Tibial nerve (tissue), 3 donors: ENCODE data around the gene MYO3B.

Experiments used
- CTCF ChIP-seq, 5 experiments: fragments of 200-600 bp in 3 of 5; fragments of 450-650 bp in 2 of 5; sonication (generic) in 3 of 5; IDR thresholded peaks; one replicate each; pipeline ENCODE4 v1.5.1; 2016 to 2019; ENCODE audit warnings: antibody characterized with exemption in 5 of 5, mild to moderate bottlenecking in 3 of 5, moderate library complexity in 2 of 5
- POLR2A ChIP-seq, 2 donors: fragments of 450-650 bp; IDR thresholded peaks; one replicate each; pipeline ENCODE4 v1.6.1; 2017; ENCODE audit warnings: antibody characterized with exemption in 2 of 2, mild to moderate bottlenecking in 2 of 2, moderate library complexity in 2 of 2

- no peak for TF ChIP-seq POLR2A (IDR thresholded peaks at IDR 0.05)
- no peak for TF ChIP-seq CTCF (IDR thresholded peaks at IDR 0.05)
Measured at GRCh38 chr2:170266358-170266757, 88.4 kb downstream of the MYO3B start.
